ENCODE measurements around the gene ZNF275.

The ZNF275 gene

GRCh38 chrX:153377727-153378126, 43.8 kb downstream of the ZNF275 start:
- H3K4me2 ChIP-seq (ENCODE audit: low read depth, low read length, poor library complexity, severe bottlenecking): no peak overlapping the region
- H3F3A ChIP-seq (ENCODE audit: insufficient read depth): no peaks in the 10 kb centered on the region
- no peaks in the 10 kb centered on the region for H3K79me2 ChIP-seq (ENCODE audit: insufficient read depth, low read length)
- H2AFZ ChIP-seq (ENCODE audit: low read depth, low read length, severe bottlenecking): no peak overlapping the region
- no peaks in the 10 kb centered on the region for H3K36me3 ChIP-seq (ENCODE audit: low read length)
- TF ChIP-seq EZH2phosphoT487 (conservative IDR thresholded peaks at IDR 0.05; ENCODE audit: low read length) (no peak), CTCF (IDR thresholded peaks at IDR 0.05; ENCODE audit: insufficient read depth, low read length, poor library complexity, severe bottlenecking) (no peak)
- no peaks in the 10 kb centered on the region for H3K27me3 ChIP-seq (ENCODE audit: low read length)
- no peak overlapping the region for H3K27ac ChIP-seq (ENCODE audit: low read depth, low read length)
- no peaks in the 10 kb centered on the region for H3K9me2 ChIP-seq (replicated peaks; ENCODE audit: insufficient read depth, low read length)
- H3K4me3 ChIP-seq (ENCODE audit: insufficient read depth, low read length, poor library complexity, severe bottlenecking): no peak overlapping the region
- no peaks in the 10 kb centered on the region for H3K9me3 ChIP-seq (ENCODE audit: insufficient read depth, low read length)
- no peaks in the 10 kb centered on the region for H4K20me1 ChIP-seq (ENCODE audit: low read depth, low read length)
- H3K9ac ChIP-seq (ENCODE audit: low read length): no peak overlapping the region

- Histone ChIP-seq H3K9me3 (ENCODE audit: insufficient read depth, low read length) (no peaks in the 10 kb centered on the region), H3K9me2 (replicated peaks; ENCODE audit: insufficient read depth, low read length) (no peaks in the 10 kb centered on the region), H3K4me3 (ENCODE audit: insufficient read depth, low read length, poor library complexity, severe bottlenecking) (no peak overlapping the region), H4K20me1 (ENCODE audit: low read depth, low read length) (no peaks in the 10 kb centered on the region), H2AFZ (ENCODE audit: low read depth, low read length, severe bottlenecking) (no peak overlapping the region), H3K27ac (ENCODE audit: low read depth, low read length) (no peak overlapping the region), H3K9ac (ENCODE audit: low read length) (no peak overlapping the region), H3K27me3 (ENCODE audit: low read length) (no peaks in the 10 kb centered on the region), H3K4me2 (ENCODE audit: low read depth, low read length, poor library complexity, severe bottlenecking) (no peak overlapping the region), H3K79me2 (ENCODE audit: insufficient read depth, low read length) (no peaks in the 10 kb centered on the region), H3F3A (ENCODE audit: insufficient read depth) (no peaks in the 10 kb centered on the region), H3K36me3 (ENCODE audit: low read length) (no peaks in the 10 kb centered on the region)
- TF ChIP-seq CTCF (IDR thresholded peaks at IDR 0.05; ENCODE audit: insufficient read depth, low read length, poor library complexity, severe bottlenecking) (no peak), EZH2phosphoT487 (conservative IDR thresholded peaks at IDR 0.05; ENCODE audit: low read length) (no peak)
Observed at GRCh38 chrX:153378607-153379006, 44.7 kb downstream of the ZNF275 start.

GRCh38 chrX:153379508-153379907, 45.6 kb downstream of the ZNF275 start:
- H3F3A ChIP-seq (ENCODE audit: insufficient read depth): no peaks in the 10 kb centered on the region
- TF ChIP-seq CTCF (IDR thresholded peaks at IDR 0.05; ENCODE audit: insufficient read depth, low read length, poor library complexity, severe bottlenecking): no peak
- no peak for TF ChIP-seq EZH2phosphoT487 (conservative IDR thresholded peaks at IDR 0.05; ENCODE audit: low read length)
- no peak overlapping the region for H3K4me2 ChIP-seq (ENCODE audit: low read depth, low read length, poor library complexity, severe bottlenecking)

More at GRCh38 chrX:153379508-153379907, 45.6 kb downstream of the ZNF275 start:
- no peaks in the 10 kb centered on the region for H4K20me1 ChIP-seq (ENCODE audit: low read depth, low read length)
- H3K9me2 ChIP-seq (replicated peaks; ENCODE audit: insufficient read depth, low read length): no peaks in the 10 kb centered on the region
- H3K27ac ChIP-seq (ENCODE audit: low read depth, low read length): no peak overlapping the region
- no peaks in the 10 kb centered on the region for H3K36me3 ChIP-seq (ENCODE audit: low read length)
- no peaks in the 10 kb centered on the region for H3K27me3 ChIP-seq (ENCODE audit: low read length)
- no peak overlapping the region for H3K4me3 ChIP-seq (ENCODE audit: insufficient read depth, low read length, poor library complexity, severe bottlenecking)
- no peak overlapping the region for H3K9ac ChIP-seq (ENCODE audit: low read length)
- no peaks in the 10 kb centered on the region for H3K79me2 ChIP-seq (ENCODE audit: insufficient read depth, low read length)
- H2AFZ ChIP-seq (ENCODE audit: low read depth, low read length, severe bottlenecking): no peak overlapping the region
- no peaks in the 10 kb centered on the region for H3K9me3 ChIP-seq (ENCODE audit: insufficient read depth, low read length)

Measured in SU-DHL-6 (cell line).